HG03571 (cell line): Measurements from ENCODE around the gene COIL.
"Not testable (repeated sequence)": the region's sequence is repeated elsewhere in the genome, so short reads cannot be mapped to it uniquely, and the experiment has no call there.

Experiments
- ATAC-seq: cut with Tn5 transposase; IDR thresholded peaks from one replicate; pipeline ENCODE4 v1.9.1; 2021; ENCODE audit not compliant: unreplicated experiment

The COIL gene

DNA sequence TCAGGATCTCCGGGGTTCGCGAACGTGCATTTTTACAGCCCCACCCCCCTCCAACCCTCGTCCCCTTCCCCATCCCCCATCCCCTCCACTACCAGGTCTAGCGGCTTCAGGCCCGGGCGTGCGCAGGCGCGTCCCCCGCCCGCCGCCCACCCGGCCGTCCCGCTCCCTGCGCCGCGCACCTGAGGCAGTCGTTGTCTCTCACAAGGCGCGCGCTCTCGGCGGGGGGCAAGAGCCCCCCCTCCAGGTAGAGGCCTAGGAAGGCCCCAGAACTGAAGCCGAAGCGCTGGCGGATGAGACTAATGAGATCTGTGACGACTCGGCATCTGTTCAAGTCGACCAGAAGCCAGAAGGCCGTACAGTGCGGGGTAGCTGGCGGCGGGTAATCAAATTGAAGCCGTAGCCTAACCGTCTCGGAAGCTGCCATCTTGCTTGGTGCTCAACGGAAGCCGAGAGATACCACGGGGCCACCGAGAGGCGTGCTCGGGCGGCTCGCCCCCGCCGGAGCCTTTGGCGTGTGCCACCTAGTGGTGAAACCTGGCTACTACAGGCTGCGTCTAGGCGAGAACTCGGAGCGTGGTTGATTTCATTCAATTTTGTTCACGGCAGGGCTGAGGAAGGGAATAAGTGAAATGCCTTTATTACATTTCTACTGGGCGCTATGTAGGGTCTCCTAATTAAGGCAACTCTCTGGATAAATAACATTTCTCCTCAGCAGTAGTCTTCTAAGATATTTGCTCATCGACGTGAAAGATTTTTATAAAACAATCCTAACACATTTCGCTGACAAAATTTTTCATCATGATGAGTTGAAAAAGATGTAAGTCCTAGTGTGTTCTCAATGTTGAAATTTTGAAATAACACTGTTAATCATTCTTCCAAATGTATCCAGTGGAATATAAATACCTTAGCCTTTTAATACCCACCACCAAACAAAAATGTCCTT, at the start of gene COIL:
Gene COIL, minus strand, starts transcription at position 455 of the 943 bp plus-strand sequence. Its CDS starts 31 bp downstream, at position 424.
- peak; percentile 92 for ATAC-seq

- ATAC-seq = no peak
Observed at GRCh38 chr17:57010487-57010886, 49.6 kb upstream of the COIL start.

GRCh38 chr17:57009737-57010445, 49.0 kb upstream of the COIL start:
- no peak for ATAC-seq

DNA sequence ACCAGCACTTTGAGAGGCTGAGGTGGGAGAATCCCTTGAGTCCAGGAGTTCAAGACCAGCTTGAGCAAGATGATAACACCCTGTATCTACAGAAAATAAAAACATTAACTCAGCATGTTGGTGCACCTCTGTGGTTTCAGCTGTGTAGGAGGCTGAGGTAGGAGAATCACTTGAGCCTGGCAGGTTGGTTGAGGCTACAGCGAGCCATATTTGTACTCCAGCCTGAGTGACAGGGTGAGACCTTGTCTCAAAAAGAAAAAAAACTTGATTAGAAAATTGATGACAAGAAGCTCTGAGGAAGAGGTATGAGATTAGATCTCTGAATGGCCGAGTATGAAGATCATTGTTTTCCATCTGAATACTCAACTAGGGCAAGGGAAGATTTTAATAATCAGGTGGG, 48.1 kb upstream of the COIL start:
- no peak for ATAC-seq

- ATAC-seq = no peak
Observed at GRCh38 chr17:57006040-57006439, 45.2 kb upstream of the COIL start.

DNA sequence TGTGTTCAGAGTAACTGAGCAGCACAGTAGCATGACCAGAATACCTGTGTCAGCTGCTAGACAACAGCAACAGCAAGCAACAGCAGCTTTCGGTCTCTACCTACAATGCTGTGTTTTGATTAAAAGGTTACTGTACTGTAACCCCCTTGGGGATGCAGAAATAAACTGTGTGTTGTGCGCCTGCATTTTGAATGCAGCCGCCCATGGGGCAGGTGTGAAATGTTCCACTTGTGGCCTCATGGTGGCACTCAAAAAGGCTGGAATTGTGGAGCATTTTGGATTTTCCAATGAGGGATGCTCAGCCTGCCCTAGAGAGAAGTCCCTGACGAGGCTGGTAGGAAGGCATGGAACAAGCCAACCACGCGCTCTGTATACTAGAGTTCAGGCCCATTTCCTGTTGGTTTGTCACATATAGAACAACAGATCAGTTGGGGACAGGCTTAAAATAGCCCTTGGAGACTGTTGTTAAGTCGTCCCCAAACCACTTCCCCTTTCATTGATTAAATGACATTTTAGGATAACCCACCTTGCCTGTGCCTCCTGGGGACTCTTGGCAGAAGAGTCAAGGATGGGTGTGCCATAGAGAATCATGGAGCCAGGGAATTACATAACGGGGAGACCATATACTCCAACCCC, 44.2 kb upstream of the COIL start:
- peak; percentile 73 for ATAC-seq

GRCh38 chr17:57002904-57003303, 42.1 kb upstream of the COIL start:
- ATAC-seq = no peak

- no peak for ATAC-seq
Observed at GRCh38 chr17:57001541-57001940, 40.7 kb upstream of the COIL start.

GRCh38 chr17:56997313-56997712, 36.5 kb upstream of the COIL start:
- ATAC-seq = no peak

- no peak for ATAC-seq
Observed at GRCh38 chr17:56995766-56996165, 34.9 kb upstream of the COIL start.

GRCh38 chr17:56994009-56994792, 33.4 kb upstream of the COIL start:
- ATAC-seq = no peak

- no peak for ATAC-seq
Observed at GRCh38 chr17:56992364-56992763, 31.5 kb upstream of the COIL start.

DNA sequence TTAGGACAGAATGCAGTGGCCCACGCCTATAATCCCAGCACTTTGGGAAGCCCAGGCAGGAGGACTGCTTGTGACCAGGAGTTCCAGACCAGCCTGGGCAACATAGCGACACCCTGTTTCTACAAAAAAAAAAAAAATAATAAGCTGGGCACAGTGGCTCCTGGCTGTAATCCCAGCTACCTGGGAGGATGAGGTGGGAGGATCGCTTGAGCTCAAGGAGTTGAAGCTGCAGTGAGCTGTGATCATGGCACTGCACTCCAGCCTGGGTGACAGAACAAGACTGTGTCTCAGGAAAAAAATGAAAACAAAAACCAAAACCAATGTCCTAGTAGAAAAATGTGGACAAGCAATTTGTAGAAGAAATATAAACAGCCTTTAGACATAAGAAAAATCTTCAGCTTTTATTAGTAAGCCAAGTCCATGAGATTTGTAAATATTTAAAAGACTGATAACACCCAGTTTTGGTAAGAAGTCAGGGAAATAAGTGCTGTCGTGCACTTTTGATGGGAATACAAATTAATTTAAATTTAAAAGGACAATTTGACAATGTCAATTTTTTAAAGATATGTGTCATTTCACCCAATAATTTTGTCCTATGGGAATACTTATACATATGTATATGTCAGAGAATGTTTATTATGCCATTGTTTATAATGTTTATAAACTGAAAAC, 28.2 kb upstream of the COIL start:
- no peak for ATAC-seq

GRCh38 chr17:56987283-56987834, 26.5 kb upstream of the COIL start:
- ATAC-seq = no peak

GRCh38 chr17:56985371-56986162, 24.7 kb upstream of the COIL start:
- ATAC-seq = no peak

- ATAC-seq = no peak
Observed at GRCh38 chr17:56983366-56983765, 22.5 kb upstream of the COIL start.

DNA sequence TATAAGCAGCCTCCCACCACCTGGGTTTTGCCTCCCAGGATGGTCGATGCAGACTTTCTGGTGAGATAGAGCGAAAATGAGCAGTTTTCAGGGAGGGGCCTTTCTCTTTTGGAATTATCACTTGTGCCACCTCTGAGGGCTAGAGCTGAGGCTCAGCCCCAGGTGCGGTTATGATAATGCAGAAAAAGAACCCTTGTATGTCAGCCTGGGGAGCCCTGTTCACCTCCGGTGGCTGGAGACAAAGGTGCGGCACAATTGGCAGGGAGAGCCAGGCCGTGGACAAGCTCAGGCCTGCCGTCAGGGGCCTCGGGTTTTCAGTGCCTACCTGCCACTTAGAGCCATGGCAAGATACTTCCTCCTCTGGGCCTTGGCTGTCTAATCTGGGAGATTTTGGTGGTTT, 21.5 kb upstream of the COIL start:
- ATAC-seq = no peak

DNA sequence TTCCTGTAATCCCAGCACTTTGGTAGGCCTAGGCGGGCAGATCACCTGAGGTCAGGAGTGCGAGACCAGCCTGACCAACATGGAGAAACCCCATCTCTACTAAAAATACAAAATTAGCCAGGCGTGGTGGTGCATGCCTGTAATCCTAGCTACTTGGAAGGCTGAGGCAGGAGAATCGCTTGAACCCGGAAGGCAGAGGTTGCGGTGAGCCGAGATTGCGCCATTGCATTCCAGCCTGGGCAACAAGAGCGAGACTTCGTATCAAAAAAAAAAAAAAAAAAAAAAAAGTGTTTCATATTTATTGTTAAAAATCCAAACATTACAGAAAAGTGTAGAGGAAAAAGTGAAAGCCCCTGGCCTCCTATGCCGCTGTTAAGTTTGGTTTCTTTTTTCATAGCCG, 19.7 kb upstream of the COIL start:
- not testable (repeated sequence) for ATAC-seq

GRCh38 chr17:56979091-56979480, 18.2 kb upstream of the COIL start:
- ATAC-seq = peak; percentile 12
